ENCODE results near the gene SPINK6. TPM values are rescaled to one million over a fixed set of nuclear protein-coding genes. Genes with fewer than 3 reads are reported as not detected.

SPINK6 gene
- total RNA-seq, result not detected
- not detected for polyA plus RNA-seq
- long read RNA-seq, donor 1, result 0 reads
- long read RNA-seq, donor 2, result 0 reads

GRCh38 chr5:148202531-148203203 lies at the start of gene SPINK6:
SPINK6 (plus strand) TSS chr5:148203042; CDS start chr5:148203097, 55 bp downstream.
- no peaks in the 10 kb centered on the region for H3K36me3 ChIP-seq
- intact Hi-C loops (cut with DNase I; ENCODE audit: low total_unique reads), result no loop called here
- no peak for DNase-seq
- no peaks in the 10 kb centered on the region for H3K27me3 ChIP-seq (replicated peaks in 1 of 7)
- 91 to 98% (median 96%) methylated on average over 2 of the region's 2 CpGs for WGBS, 5 donors
- no peak for TF ChIP-seq POLR2A (IDR thresholded peaks at IDR 0.05)
- TF ChIP-seq CTCF (IDR thresholded peaks at IDR 0.05 in 8 of 11, conservative IDR thresholded peaks at IDR 0.05 in 3 of 11), result no peak
- TF ChIP-seq POLR2AphosphoS5 (IDR thresholded peaks at IDR 0.05), result no peak
- no peak within 1 kb of the TSS for H3K4me3 ChIP-seq
- no peaks in the 10 kb centered on the region for H3K9me3 ChIP-seq
- H3K27ac ChIP-seq, result peak within 1 kb of the TSS in 1 of 8 donors; percentile 67
- no peaks in the 10 kb centered on the region for H3K4me1 ChIP-seq

- no peak overlapping the region for H3K27ac ChIP-seq
- 67 to 92% (median 79%) methylated on average over 1 of the region's 1 CpG for WGBS, 5 donors
- intact Hi-C loops (cut with DNase I; ENCODE audit: low total_unique reads), result no loop called here
Measured at GRCh38 chr5:148156609-148157008, 46.2 kb upstream of the SPINK6 start.

GRCh38 chr5:148162038-148162437 lies 40.8 kb upstream of the SPINK6 start:
- Histone ChIP-seq H3K27ac (no peak overlapping the region), H3K36me3 (no peaks in the 10 kb centered on the region), H3K27me3 (replicated peaks in 1 of 7) (no peaks in the 10 kb centered on the region), H3K4me3 (no peak overlapping the region), H3K4me1 (no peaks in the 10 kb centered on the region), H3K9me3 (no peaks in the 10 kb centered on the region)
- DNase-seq, result no peak
- WGBS, 5 donors, result 88 to 100% (median 92%) methylated on average over 1 of the region's 1 CpG
- no peak for TF ChIP-seq POLR2A (IDR thresholded peaks at IDR 0.05)
- TF ChIP-seq POLR2AphosphoS5 (IDR thresholded peaks at IDR 0.05), result no peak
- intact Hi-C loops (cut with DNase I; ENCODE audit: low total_unique reads), result no loop called here

More at GRCh38 chr5:148156609-148157008, 46.2 kb upstream of the SPINK6 start:
- Histone ChIP-seq H3K9me3 (peaks cover 0 to 9% (median 0%) of the 10 kb centered on the region in 8 donors), H3K4me1 (no peaks in the 10 kb centered on the region), H3K36me3 (no peaks in the 10 kb centered on the region), H3K4me3 (no peak overlapping the region), H3K27me3 (replicated peaks in 1 of 7) (no peaks in the 10 kb centered on the region)
- no peak for DNase-seq
- TF ChIP-seq POLR2A (IDR thresholded peaks at IDR 0.05) (no peak), POLR2AphosphoS5 (IDR thresholded peaks at IDR 0.05) (no peak), CTCF (IDR thresholded peaks at IDR 0.05 in 8 of 11, conservative IDR thresholded peaks at IDR 0.05 in 3 of 11) (no peak)

GRCh38 chr5:148163345-148163744 lies 39.5 kb upstream of the SPINK6 start:
- 75 to 96% (median 83%) methylated on average over 1 of the region's 1 CpG for WGBS, 5 donors
- intact Hi-C loops (cut with DNase I; ENCODE audit: low total_unique reads), result no loop called here
- H3K4me3 ChIP-seq, result no peak overlapping the region
- H3K27me3 ChIP-seq (replicated peaks in 1 of 7), result no peaks in the 10 kb centered on the region
- H3K27ac ChIP-seq, result no peak overlapping the region
- H3K4me1 ChIP-seq, result no peaks in the 10 kb centered on the region
- DNase-seq, result no peak
- H3K36me3 ChIP-seq, result no peaks in the 10 kb centered on the region
- TF ChIP-seq POLR2A (IDR thresholded peaks at IDR 0.05) (no peak), CTCF (IDR thresholded peaks at IDR 0.05 in 8 of 11, conservative IDR thresholded peaks at IDR 0.05 in 3 of 11) (no peak), POLR2AphosphoS5 (IDR thresholded peaks at IDR 0.05) (no peak)
- no peaks in the 10 kb centered on the region for H3K9me3 ChIP-seq
